ENCODE data around the gene ENTREP3.

DNA sequence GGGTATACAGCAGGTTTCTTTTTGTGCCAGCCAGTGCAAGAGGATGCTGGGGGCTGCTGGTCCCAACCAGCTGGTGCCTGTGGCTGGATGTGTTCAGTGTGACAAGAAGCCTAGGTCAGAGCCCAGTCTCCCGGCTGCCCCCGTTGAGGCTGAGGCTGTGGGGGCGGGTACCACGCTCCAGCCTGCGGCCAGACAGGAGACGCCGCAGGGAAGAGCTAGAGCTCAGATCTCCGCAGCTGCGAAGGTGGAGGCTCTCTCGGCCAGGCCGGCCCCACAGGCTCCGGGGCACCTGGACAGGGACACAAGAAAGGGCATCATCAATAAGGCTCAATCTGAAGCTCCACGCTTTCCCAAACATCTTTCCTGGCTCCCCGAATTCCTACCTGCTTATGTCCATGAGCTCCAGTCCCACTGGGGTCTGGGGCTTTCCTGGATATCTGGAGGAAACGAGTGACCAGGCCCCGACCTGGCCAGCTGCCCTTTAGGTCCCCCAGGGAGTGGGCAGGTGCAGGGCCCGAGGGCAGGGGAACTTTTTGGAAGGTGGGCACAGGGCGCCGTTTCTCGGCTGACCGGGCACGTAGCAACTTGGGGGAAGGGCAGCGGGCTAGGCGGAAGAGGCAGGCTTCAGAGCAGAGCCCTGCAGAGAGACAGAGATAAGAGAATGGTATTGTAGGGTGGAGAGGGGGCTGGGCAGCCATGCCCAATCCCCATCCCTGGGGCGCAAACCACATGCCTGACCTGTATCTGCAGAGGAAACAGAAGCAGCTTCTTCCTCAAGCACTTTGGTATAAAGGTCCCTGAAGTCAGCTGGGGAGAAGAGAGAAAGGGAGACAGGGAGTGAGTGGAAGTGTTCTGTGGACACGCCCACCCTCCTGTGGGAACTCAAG is 7.4 kb downstream of the ENTREP3 start:
- TF ChIP-seq, protein P1, sequence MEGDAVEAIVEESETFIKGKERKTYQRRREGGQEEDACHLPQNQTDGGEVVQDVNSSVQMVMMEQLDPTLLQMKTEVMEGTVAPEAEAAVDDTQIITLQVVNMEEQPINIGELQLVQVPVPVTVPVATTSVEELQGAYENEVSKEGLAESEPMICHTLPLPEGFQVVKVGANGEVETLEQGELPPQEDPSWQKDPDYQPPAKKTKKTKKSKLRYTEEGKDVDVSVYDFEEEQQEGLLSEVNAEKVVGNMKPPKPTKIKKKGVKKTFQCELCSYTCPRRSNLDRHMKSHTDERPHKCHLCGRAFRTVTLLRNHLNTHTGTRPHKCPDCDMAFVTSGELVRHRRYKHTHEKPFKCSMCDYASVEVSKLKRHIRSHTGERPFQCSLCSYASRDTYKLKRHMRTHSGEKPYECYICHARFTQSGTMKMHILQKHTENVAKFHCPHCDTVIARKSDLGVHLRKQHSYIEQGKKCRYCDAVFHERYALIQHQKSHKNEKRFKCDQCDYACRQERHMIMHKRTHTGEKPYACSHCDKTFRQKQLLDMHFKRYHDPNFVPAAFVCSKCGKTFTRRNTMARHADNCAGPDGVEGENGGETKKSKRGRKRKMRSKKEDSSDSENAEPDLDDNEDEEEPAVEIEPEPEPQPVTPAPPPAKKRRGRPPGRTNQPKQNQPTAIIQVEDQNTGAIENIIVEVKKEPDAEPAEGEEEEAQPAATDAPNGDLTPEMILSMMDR (IDR thresholded peaks at IDR 0.05; ENCODE audit: poor library complexity): no peak
- no peak for TF ChIP-seq EZH2 (IDR thresholded peaks at IDR 0.05; ENCODE audit: borderline replicate concordance)
- TF ChIP-seq EZH2phosphoT487 (IDR thresholded peaks at IDR 0.05; ENCODE audit: low read depth, severe bottlenecking, unreplicated experiment): no peak
